Measurements from ENCODE around the gene NUDCD3. TPM values are rescaled to one million over a fixed set of nuclear protein-coding genes. Genes with fewer than 3 reads are reported as not detected.

The NUDCD3 gene
- total RNA-seq, result 47.1 TPM

DNA sequence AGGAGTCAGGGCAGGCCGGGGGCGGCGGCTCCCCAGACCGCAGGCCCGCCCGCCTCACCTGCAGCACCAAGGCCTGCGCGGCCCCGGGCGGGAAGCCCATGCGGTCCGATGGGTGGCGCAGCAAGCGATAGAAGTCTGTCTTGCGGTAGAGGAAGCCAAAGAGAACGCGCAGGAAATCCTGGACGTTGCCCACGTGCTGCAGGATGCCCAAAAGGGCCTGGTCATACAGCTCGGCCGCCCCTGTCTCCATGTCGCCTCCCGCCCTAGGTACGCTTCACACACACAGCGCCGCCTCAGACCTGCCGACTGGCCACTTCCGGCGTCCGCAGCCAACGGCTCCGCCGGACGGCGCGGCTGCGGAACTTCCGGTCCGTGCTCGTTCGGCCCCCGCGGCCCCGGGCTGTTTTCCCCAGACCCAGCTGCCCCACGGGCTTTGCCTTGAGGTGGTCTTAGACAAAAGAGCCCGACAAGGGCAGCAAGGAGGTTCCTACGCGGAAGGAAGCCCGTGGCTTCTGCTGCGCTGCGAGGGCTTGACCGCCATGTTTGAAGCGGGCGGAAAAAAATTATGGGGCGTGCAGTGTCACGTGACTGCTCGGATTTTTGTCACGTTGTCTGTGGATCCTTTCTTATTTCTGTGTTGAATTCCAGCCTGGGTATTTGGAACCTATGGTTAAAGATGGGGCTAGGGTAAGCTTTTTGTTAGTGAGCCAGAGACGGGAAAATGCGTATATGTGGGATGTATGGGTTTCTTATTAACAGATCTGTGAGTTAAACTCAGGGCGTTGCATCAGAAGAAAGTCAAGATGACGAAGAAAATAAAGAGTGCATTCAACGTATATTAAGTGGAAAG, at the start of gene NUDCD3:
TSS of gene NUDCD3 (minus strand) at position 308 of the 850 bp plus-strand sequence. CDS start at position 250, 58 bp downstream.
- DNase-seq (ENCODE audit: low spot score), result peak; percentile 88
- ATAC-seq, result peak; percentile 98

GRCh38 chr7:44539669-44540506, 49.4 kb upstream of the NUDCD3 start:
- peak; percentile 41 for ATAC-seq
- peak; percentile 78 for DNase-seq (ENCODE audit: low spot score)

DNA sequence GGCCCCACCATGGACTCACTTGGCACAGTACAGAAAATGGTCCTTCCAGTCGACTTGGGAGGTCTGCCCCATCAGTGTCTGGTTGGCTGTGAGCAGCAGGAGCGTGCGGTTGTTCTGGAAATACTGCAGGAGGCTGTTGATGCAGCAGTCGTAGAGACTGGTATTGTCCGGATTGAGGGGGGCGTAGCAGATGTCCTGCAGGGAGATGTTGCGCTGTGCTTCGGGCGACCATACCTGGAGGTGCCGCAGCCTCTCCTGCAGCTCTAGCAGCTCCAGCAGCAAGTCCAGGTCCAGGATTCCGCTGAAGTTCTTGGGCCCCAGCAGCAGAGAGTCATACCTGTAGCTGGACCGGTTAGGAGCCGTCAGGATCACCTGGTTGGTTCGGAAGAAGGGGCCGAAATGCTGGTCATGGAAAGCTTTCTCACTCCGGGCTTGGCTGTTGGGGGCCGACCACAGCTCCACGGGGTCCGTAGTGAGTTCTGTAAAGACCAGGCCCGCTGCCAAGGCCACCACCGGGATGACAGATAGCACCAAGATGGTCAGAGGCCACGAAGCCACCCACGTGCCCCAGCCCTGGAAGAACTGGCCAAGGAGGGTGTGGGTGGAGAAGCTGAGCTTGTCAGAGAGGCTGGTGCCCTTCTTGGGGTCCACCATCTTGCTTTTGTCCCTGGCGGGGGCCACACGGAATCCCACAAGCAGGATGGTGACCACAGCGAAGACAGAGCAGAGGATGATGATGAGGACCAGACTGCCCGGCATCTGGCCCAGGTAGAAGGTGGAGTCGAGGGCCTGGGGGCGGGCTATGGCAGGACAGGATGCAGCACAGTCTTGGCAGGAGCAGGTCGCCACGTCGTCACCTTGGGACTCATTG, 48.6 kb upstream of the NUDCD3 start:
- ATAC-seq (no peak), DNase-seq (ENCODE audit: low spot score) (no peak)

- DNase-seq (ENCODE audit: low spot score), result no peak
- no peak for ATAC-seq
Observed at GRCh38 chr7:44538093-44538797, 47.8 kb upstream of the NUDCD3 start.

- ATAC-seq (no peak), DNase-seq (ENCODE audit: low spot score) (no peak)
Observed at GRCh38 chr7:44537442-44537841, 47.0 kb upstream of the NUDCD3 start.

DNA sequence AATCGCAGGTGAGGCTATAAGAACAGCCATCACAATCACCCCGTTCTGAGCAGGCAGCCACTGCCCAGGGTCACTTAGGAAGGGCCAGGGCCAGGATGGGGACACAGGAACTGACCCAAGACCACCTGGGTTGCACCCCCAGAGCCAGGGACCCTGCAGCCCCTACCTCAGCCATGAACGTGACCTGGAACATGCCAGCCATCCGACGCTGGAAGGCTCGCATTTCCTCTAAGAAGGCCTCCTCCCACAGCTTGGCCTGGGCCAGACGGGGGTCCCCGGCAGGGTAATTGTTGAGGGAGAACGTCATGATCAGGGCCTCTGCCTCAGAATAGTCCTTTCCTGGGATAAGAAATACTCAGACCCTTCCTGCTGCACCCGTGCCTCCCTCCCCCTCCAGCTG, 45.6 kb upstream of the NUDCD3 start:
- no peak for ATAC-seq
- DNase-seq (ENCODE audit: low spot score), result no peak

DNA sequence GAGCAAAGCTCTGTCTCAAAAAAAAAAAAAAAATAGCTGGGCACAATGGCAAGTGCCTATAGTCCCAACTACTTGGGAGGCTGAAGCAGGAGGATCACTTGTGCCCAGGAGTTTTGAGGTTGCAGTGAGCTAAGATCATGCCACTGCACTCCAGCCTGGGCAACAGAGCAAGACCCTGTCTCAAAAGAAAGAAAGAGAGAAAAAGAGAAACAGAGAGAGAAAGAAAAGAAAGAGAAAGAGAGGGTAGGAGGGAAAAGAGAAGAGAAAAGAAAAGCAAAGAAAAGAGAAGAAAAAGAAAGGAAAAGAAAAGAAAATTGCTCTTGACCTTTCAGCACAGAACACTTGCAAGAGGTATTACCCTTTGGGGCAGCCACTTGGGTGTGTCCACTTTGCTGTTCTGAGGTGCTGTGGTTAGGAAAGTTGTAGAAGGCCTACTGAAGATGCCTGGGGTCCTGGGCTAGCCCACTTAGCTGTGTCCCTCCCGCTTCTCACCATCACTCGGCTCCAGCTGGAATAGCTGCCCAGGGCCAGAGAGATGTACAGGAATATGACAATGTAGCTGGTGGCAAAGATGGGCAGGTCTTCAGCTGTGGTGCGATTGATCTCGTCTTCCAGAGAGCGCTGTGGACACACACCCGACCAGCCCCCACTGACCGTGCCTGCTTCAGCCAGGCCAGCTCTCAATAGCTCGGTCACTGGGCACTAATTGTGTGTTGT, 45.0 kb upstream of the NUDCD3 start:
- no peak for ATAC-seq

DNA sequence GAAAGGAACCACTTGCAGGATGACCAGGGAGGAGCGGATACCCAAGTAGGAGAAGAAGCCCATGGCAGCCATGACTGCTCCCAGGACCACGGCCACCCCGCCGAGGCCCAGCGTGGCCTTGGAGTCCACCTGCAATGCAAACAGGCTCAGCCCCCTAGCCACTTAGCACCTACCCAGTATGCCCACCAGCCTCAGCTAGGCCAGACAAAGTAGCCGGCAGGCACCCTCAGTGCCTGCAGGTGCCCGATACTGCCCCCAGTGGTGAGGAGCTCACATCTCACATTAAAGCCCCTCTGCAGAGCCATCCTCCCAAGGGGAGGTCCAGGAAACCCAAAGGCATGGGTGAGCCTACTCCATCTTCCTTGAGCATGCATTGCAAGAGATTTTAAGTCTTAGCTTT, 44.0 kb upstream of the NUDCD3 start:
- ATAC-seq (peak; percentile 43), DNase-seq (ENCODE audit: low spot score) (peak; percentile 47)

More for the DNA sequence above, 45.0 kb upstream of the NUDCD3 start:
- no peak for DNase-seq (ENCODE audit: low spot score)

DNA sequence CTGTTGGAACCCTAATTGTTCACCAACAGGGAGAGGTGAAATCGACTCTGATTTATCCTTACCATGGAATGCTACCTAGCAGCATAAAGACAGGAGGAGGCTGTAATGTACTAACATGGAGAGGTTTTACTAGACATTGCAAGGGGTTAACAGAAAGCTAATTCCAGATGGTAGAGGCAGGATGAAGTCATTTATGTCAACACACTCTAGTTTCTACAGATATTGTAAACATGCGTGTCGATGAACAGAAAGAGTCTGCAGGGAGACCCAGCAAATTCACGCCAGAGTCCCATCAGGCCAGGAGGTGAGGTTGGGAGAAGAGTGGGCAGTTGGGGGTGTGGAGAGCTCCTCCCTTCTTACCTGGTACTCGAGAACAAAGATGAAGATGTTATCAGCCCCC, 43.6 kb upstream of the NUDCD3 start:
- ATAC-seq (no peak), DNase-seq (ENCODE audit: low spot score) (no peak)

GRCh38 chr7:44533301-44534055, 43.0 kb upstream of the NUDCD3 start:
- DNase-seq (ENCODE audit: low spot score) (no peak), ATAC-seq (no peak)

DNA sequence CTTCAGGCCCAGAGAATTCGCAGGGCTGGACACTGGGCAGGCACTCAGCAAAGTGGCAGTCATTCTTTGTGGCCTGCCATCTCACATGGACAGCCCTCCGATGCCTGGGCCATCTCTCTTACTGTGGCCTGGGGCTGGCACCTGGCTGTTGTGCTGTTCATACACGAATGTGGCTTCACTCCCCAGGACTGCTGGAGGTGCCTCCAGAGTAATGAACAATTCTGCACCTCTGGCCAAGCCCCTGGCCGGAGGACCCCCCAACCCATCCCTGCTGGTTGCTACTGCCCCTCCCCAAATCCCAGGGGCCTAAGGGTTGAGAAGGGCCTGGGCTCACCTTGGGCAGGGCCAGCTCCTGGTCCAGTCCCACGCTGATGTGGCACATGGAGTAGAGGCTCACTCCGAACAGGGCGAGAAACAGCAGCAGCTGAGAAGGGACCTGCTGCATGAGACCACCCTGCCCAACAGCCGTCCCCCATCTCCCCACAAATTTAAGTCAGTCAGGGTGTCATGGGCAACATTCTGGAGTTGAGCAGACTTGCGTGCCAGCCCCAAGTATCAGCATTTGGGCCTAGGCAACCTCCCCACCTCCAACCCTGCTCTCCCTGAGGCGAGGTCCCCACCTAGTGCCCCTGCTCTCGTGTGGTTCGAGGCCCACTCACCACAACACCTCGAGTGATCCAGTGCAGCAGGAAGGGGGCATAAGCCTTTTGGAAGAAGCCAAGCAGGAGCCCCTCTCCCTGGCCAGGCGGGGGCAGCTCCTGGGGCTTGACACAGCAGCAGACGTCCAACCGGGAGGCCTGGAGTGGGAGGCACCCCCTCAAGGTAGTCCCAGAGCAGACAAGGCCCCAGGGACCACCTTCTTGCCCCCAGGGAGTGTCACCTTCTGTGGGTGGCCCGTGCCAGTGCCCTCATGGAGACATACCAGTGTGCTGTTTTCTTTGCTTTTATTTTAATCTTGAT, 41.2 kb upstream of the NUDCD3 start:
- ATAC-seq (no peak), DNase-seq (ENCODE audit: low spot score) (peak; percentile 35)

DNA sequence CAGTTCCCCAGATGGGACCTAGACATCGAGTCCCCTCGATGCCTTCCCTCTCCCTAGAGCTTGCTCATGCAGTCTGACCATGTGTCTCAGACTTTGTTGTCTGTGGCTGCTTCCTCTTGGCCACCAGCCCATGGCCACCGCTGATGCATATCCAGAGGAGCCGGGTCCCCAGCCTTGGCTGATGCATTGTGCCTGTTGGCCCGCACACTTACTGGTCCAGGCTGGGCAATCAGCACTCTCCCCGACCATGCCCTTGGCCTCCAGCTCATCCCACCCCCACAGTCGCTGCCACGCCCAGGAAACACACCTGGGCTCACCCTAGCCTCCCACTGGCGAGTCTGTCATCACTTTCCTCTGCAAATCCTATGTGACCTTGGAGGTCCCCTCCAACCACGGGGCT, 40.5 kb upstream of the NUDCD3 start:
- ATAC-seq (peak; percentile 13), DNase-seq (ENCODE audit: low spot score) (peak; percentile 41)

- ATAC-seq, result no peak
- no peak for DNase-seq (ENCODE audit: low spot score)
Observed at GRCh38 chr7:44524811-44525388, 34.4 kb upstream of the NUDCD3 start.

- DNase-seq (ENCODE audit: low spot score) (no peak), ATAC-seq (no peak)
Observed at GRCh38 chr7:44522315-44522714, 31.9 kb upstream of the NUDCD3 start.

- ATAC-seq (no peak), DNase-seq (ENCODE audit: low spot score) (no peak)
Observed at GRCh38 chr7:44521347-44522095, 31.1 kb upstream of the NUDCD3 start.

GRCh38 chr7:44520574-44520973, 30.1 kb upstream of the NUDCD3 start:
- no peak for DNase-seq (ENCODE audit: low spot score)
- no peak for ATAC-seq

DNA sequence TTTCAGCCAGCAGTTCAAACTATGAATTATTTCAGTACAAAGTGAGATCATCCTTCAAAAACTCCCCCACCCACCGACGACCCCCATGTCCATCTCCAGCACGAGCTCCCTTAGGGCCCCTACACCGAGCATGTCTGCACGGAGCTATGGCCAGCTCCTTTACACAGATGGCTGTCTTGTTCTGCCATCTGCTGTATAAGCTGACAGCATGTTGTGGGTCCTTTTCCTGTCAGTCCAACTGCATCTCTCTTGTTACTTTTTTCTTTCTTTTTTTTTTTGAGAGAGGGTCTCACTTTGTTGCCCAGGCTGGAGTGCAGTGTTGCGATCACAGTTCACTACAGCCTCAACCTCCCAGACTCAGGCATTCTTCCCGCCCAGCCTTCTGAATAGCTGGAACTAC, 29.1 kb upstream of the NUDCD3 start:
- DNase-seq (ENCODE audit: low spot score) (no peak), ATAC-seq (no peak)
